Ascending aorta (tissue), 2 donors: Measurements from ENCODE around the gene TNFRSF4. TPM values are rescaled to one million over a fixed set of nuclear protein-coding genes. Genes with fewer than 3 reads are reported as not detected.

ENCODE experiments used
- DNase-seq, 2 donors: peaks; one replicate each; pipeline ENCODE4 v3.0.0-alpha.2; 2019; ENCODE audit warnings: low spot score in 2 of 2
- H3K27ac ChIP-seq, 2 donors: fragments of 200-600 bp; sonication (generic); one replicate each; pipeline ENCODE4 v1.5.1; 2016 to 2017; ENCODE audit warnings: mild to moderate bottlenecking in 1 of 2
- H3K27me3 ChIP-seq: fragments of 200-600 bp; sonication (generic); one replicate; pipeline ENCODE4 v1.5.1; 2017
- H3K36me3 ChIP-seq, 2 donors: fragments of 200-600 bp; sonication (generic); one replicate each; pipeline ENCODE4 v1.5.1; 2016
- H3K4me1 ChIP-seq, 2 donors: fragments of 200-600 bp; sonication (generic); one replicate each; pipeline ENCODE4 v1.5.1; 2016 to 2017; ENCODE audit warnings: mild to moderate bottlenecking in 1 of 2
- H3K4me3 ChIP-seq, 2 donors: fragments of 200-600 bp; sonication (generic); one replicate each; pipeline ENCODE4 v1.5.1; 2016 to 2017; ENCODE audit warnings: mild to moderate bottlenecking in 1 of 2
- H3K9me3 ChIP-seq, 2 donors: fragments of 200-600 bp; sonication (generic); one replicate each; pipeline ENCODE4 v1.5.1; 2016
- intact Hi-C: fragments of 100-400 bp; cut with DNase I; formaldehyde crosslinking; loops from one replicate; pipeline ENCODE4 v1.15.1; 2023
- total RNA-seq: library from RNA; depleted of rRNA; stranded (reverse); fragments of >200 nt; gene quantifications from one replicate; pipeline ENCODE4 v1.1.0, GENCODE V29; 2016
- TF ChIP-seq, protein P1 (sequence below), 3 experiments: fragments of 200-600 bp in 2 of 3; fragments of 450-650 bp in 1 of 3; sonication (generic) in 2 of 3; IDR thresholded peaks; one replicate each; pipeline ENCODE4 v1.5.1; 2016 to 2019; ENCODE audit warnings: antibody characterized with exemption in 3 of 3, mild to moderate bottlenecking in 1 of 3, moderate library complexity in 1 of 3

The TNFRSF4 gene
- total RNA-seq, 1 donor from 2014 or later: 4.8 TPM

DNA sequence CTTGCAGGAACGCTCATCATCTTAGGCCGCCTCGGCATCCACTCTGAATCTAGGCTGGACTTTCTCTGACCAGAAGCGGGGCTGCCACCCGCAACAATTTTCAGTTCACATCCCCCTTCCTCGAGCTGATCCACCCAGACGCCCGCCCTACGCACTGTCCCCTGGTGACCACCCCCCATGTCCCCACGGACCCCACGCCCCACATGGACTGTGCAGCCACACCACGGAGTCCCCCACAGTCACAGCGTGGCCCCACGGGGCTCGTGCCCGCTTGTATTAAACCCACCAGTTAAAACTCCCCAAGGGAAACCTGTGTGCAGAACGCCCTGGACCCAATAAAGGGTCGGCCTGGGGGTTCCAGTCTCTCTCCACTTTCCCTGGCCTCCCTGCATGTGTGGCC lies 45.6 kb upstream of the TNFRSF4 start:
- TF ChIP-seq, protein P1, sequence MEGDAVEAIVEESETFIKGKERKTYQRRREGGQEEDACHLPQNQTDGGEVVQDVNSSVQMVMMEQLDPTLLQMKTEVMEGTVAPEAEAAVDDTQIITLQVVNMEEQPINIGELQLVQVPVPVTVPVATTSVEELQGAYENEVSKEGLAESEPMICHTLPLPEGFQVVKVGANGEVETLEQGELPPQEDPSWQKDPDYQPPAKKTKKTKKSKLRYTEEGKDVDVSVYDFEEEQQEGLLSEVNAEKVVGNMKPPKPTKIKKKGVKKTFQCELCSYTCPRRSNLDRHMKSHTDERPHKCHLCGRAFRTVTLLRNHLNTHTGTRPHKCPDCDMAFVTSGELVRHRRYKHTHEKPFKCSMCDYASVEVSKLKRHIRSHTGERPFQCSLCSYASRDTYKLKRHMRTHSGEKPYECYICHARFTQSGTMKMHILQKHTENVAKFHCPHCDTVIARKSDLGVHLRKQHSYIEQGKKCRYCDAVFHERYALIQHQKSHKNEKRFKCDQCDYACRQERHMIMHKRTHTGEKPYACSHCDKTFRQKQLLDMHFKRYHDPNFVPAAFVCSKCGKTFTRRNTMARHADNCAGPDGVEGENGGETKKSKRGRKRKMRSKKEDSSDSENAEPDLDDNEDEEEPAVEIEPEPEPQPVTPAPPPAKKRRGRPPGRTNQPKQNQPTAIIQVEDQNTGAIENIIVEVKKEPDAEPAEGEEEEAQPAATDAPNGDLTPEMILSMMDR (IDR thresholded peaks at IDR 0.05): no peak
- Histone ChIP-seq H3K27me3 (no peaks in the 10 kb centered on the region), H3K4me1 (no peaks in the 10 kb centered on the region), H3K27ac (no peak overlapping the region), H3K36me3 (peaks cover 69 to 92% of the 10 kb centered on the region in 2 donors), H3K4me3 (no peak overlapping the region), H3K9me3 (no peaks in the 10 kb centered on the region)
- intact Hi-C loops: no loop called here
- no peak for DNase-seq

DNA sequence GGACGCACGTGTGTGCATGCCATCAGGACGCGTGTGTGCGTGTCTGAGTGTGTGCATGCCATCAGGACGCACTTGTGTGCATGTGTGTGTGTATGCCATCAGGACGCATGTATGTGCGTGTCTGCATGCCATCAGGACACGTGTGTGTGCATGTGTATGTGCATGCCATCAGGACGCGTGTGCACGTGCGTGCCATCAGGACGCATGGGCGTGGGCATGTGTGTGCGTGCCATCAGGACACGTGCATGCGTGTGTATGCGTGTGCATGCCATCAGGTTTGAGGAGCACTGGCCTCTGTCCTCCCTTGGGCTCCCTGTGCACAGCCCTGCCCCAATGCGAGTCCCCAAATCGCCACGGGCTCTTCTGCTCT lies 45.2 kb upstream of the TNFRSF4 start:
- DNase-seq: no peak
- intact Hi-C loops: no loop called here
- H3K36me3 ChIP-seq: peaks cover 73 to 92% of the 10 kb centered on the region in 2 donors
- H3K27me3 ChIP-seq: no peaks in the 10 kb centered on the region
- no peaks in the 10 kb centered on the region for H3K9me3 ChIP-seq
- H3K27ac ChIP-seq: no peak overlapping the region
- TF ChIP-seq, protein P1 (IDR thresholded peaks at IDR 0.05): no peak
- H3K4me3 ChIP-seq: no peak overlapping the region
- H3K4me1 ChIP-seq: no peaks in the 10 kb centered on the region

DNA sequence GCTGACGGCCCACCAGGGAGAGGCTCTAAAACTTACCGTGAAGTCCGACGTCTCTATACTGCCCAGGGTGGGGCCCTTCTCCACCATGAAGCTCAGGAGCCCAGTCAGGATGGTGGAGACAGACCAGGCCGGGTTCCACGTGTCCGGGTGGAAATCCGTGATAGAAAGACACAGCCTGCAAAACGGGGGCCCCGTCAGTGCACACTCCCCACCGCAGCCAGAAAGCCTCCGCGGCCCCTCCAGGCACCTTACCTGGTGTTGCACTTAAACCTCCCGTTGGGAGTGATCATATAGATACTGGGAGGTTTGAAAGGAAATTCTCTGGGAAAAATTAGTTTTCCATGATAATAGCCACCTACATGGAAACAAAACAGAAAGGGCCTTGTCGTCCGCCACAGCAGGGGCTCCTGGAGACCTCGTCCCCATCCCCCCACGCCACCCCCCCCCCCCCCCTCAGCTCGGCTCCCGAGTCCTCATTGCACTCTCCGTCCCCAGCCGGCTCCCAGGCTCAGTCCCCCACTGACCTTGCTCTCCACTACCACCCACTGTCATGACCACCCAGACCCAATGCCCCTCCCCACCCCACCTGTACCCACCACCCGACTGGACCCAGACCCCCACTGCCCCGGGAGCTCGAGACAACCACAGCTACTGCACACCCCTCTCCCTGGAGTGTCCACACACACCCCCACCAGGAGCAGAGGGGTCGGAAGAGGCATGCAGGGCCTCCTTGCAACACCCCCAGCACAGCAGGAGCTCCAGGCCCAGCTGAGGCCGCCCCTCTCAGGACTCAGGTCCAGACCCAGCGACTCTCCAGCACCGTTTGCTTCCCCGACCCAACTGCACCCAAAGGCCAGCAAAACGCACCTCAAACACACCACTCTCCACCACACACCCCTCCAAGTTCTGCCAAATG lies 43.3 kb upstream of the TNFRSF4 start:
- H3K27ac ChIP-seq: no peak overlapping the region
- peaks cover 68 to 87% of the 10 kb centered on the region in 2 donors for H3K36me3 ChIP-seq
- no peaks in the 10 kb centered on the region for H3K4me1 ChIP-seq
- TF ChIP-seq, protein P1 (IDR thresholded peaks at IDR 0.05): no peak
- H3K4me3 ChIP-seq: no peak overlapping the region
- no peaks in the 10 kb centered on the region for H3K27me3 ChIP-seq
- intact Hi-C loops: no loop called here
- no peak for DNase-seq
- H3K9me3 ChIP-seq: no peaks in the 10 kb centered on the region

DNA sequence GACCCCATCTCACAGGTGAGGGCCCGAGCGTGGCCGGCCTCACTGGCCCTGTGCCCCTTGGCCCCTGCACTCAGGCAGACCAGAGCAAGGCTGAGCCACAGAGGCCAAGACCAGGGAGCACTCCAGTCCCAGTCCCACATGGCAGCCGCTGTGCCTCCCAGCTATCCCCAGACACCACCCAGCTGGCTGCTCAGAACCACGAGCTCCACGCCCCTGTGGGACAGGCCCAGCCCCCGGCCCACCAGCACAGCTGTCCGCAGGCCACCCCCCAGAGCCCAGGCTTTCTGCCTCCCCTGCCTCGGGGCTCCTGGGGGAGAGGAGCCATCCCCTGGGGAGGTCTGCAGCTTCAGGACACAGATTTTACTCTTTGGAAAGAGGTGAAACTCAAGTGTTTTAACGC lies 41.7 kb upstream of the TNFRSF4 start:
- intact Hi-C loops: no loop called here
- Histone ChIP-seq H3K27me3 (no peaks in the 10 kb centered on the region), H3K4me1 (no peaks in the 10 kb centered on the region), H3K27ac (no peak overlapping the region), H3K36me3 (peaks cover 58 to 71% of the 10 kb centered on the region in 2 donors), H3K4me3 (no peak overlapping the region), H3K9me3 (no peaks in the 10 kb centered on the region)
- no peak for DNase-seq
- TF ChIP-seq, protein P1 (IDR thresholded peaks at IDR 0.05): no peak

DNA sequence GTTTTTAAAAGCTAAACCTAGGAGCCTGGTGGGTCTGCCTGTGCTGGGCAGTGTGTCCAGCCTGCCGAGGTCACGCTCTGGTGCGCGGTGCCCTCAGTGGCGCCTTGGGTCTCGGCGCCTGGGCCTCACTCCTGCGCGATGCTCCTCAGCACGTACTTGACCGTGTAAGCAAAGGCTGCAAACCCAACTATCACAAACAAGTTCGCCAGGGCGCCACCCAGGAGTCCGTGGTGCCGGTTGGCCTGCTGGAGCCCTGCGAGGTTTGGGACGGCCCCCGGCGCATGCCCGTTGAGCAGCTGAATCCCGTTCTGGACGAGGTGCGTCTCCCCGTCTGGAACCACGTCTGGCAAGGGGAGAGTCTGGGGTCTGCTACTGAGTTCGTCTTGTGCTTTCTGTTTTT lies 41.1 kb upstream of the TNFRSF4 start:
- intact Hi-C loops: no loop called here
- no peaks in the 10 kb centered on the region for H3K9me3 ChIP-seq
- no peak overlapping the region for H3K4me3 ChIP-seq
- no peaks in the 10 kb centered on the region for H3K4me1 ChIP-seq
- H3K27ac ChIP-seq: no peak overlapping the region
- TF ChIP-seq, protein P1 (IDR thresholded peaks at IDR 0.05): no peak
- no peak for DNase-seq
- H3K36me3 ChIP-seq: peaks cover 54 to 66% of the 10 kb centered on the region in 2 donors
- no peaks in the 10 kb centered on the region for H3K27me3 ChIP-seq
